HG02981 (cell line): ENCODE data around the gene GSK3B.

Experiments used
- ATAC-seq: cut with Tn5 transposase; IDR thresholded peaks from one replicate; pipeline ENCODE4 v1.9.1; 2021; ENCODE audit warnings: mild to moderate bottlenecking, moderate library complexity; ENCODE audit not compliant: unreplicated experiment

GSK3B gene

GRCh38 chr3:120098710-120099109, 4.5 kb upstream of the GSK3B start:
- no peak for ATAC-seq

GRCh38 chr3:120095979-120096426, 1.8 kb upstream of the GSK3B start:
- ATAC-seq: no peak

GRCh38 chr3:120095226-120095978, 1.2 kb upstream of the GSK3B start:
- peak; percentile 40 for ATAC-seq

- ATAC-seq: peak; percentile 64
These were observed 554 bp upstream of the GSK3B start for GRCh38 chr3:120094776-120095225.

GRCh38 chr3:120093119-120093910, 932 bp downstream of the GSK3B start:
- no peak for ATAC-seq

GRCh38 chr3:120092474-120092873, 1.8 kb downstream of the GSK3B start:
- ATAC-seq: no peak

GRCh38 chr3:120090422-120090821, 3.8 kb downstream of the GSK3B start:
- ATAC-seq: no peak

DNA sequence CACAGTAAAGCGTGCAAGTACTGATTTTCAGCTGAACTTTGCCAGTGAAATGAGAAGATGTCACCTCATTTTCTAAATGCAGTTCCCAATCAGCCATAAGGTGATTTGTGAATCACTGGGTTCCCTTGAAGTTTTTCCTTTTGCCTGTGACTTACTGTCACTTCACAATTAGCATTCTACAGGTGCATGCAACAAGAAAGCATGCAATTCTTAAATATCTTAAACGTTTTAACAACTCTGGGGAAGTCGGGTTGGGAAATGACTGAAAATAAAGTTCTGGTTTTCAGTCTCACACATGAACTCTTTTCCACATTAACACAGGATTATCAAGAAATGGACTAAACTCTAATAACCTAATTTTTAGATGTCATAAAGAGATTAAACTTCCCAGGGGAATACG, 5.2 kb downstream of the GSK3B start:
- no peak for ATAC-seq

DNA sequence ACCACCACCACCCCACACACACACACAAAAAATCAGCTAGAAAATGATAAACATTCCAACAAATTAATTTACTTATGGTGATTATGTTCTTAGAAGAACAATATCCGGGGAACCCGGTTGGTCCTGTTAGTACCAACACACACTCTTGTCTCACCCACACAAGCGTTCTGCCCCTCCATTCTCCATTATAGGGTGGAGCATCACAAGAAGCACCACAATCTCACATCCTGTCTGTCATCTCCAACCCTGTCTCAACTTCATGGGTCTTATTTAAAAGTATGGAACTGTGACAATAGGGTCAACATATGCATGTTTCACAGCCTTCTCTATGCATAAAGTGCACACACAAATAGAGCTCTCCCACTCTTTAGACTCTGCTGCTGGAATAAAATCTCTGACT, 5.6 kb downstream of the GSK3B start:
- ATAC-seq: no peak

- peak; percentile 86 for ATAC-seq
These were observed 12.5 kb downstream of the GSK3B start for GRCh38 chr3:120081719-120082118.

GRCh38 chr3:120080836-120081235, 13.4 kb downstream of the GSK3B start:
- no peak for ATAC-seq

- ATAC-seq: no peak
These were observed 16.5 kb downstream of the GSK3B start for GRCh38 chr3:120077731-120078130.

GRCh38 chr3:120072867-120073525, 21.3 kb downstream of the GSK3B start:
- no peak for ATAC-seq

DNA sequence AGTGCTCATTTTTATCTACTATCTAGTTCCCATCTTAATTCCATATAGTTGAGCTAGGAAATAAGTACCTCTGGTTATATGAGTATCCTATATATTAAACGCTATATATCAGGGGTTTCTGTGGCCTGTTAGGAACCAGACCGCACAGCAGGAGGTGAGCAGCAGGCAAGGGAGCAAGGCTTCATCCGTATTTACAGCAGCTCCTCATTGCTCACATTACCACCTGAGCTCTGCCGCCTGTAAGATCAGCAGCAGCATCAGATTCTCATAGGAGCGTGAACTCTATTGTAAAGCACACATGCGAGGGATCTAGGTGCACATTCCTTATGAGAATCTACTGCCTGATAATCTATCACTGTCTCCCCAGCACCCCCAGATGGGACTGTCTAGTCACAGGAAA, 23.0 kb downstream of the GSK3B start:
- ATAC-seq: no peak

- no peak for ATAC-seq
These were observed 23.8 kb downstream of the GSK3B start for GRCh38 chr3:120070263-120070981.

- no peak for ATAC-seq
These were observed 27.2 kb downstream of the GSK3B start for GRCh38 chr3:120067083-120067482.

DNA sequence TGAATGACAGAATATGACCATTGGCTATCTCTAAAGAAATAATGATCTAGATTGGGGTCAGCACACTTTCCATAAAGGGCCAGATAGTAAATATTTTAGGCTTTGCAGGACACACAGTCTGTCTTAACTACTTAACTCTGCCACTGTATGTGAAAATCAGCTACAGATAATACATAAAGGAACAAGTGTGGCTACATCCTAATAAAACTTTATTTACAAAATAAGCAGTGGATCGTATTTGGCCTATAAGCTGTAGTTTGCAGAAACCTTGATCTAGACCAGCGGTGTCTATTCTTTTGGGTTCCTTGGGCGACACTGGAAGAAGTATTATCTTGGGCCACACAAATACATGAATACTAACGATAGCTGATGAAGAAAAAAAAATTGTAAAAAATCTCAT, 27.6 kb downstream of the GSK3B start:
- no peak for ATAC-seq

DNA sequence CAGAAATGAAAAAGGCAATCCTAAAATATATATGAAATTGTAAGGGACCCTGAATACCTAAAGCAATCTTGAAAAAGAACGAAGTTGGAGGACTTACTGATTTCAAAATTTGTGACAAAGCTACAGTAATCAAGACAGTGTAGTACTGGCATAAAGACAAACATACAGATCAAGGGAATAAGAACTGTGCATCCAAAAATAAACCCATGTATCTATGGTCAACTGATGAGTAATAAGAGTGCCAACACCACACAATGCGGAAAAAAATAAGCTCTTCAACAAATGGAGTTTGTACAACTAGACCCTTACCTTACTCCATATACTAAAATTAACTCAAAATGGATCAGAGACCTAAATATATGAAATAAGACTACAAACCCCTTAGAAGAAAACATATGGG, 29.6 kb downstream of the GSK3B start:
- no peak for ATAC-seq

- no peak for ATAC-seq
These were observed 31.8 kb downstream of the GSK3B start for GRCh38 chr3:120062474-120062873.

GRCh38 chr3:120059081-120059864, 35.0 kb downstream of the GSK3B start:
- ATAC-seq: no peak
